Upper lobe of right lung (tissue), 1 donor: ENCODE results near the gene SLC17A2. TPM values are rescaled to one million over a fixed set of nuclear protein-coding genes. Genes with fewer than 3 reads are reported as not detected.

Experiments
- ATAC-seq: fragments of 200-7000 bp; cut with Tn5 transposase; one replicate; pipeline ENCODE4 v1.9.1; 2020; ENCODE audit warnings: mild to moderate bottlenecking, moderate library complexity
- DNase-seq: peaks from one replicate; pipeline ENCODE4 v3.0.0-alpha.2; 2020
- H3K27ac ChIP-seq: fragments of 200-600 bp; one replicate; pipeline ENCODE4 v1.8.0; 2022
- H3K27me3 ChIP-seq: fragments of 200-600 bp; one replicate; pipeline ENCODE4 v1.8.0; 2022; ENCODE audit warnings: mild to moderate bottlenecking
- H3K36me3 ChIP-seq: fragments of 200-600 bp; one replicate; pipeline ENCODE4 v1.8.0; 2022
- H3K4me1 ChIP-seq: fragments of 200-600 bp; one replicate; pipeline ENCODE4 v1.8.0; 2022
- H3K4me3 ChIP-seq: fragments of 200-600 bp; one replicate; pipeline ENCODE4 v1.8.0; 2022; ENCODE audit warnings: mild to moderate bottlenecking
- H3K9me3 ChIP-seq: fragments of 200-600 bp; one replicate; pipeline ENCODE4 v1.8.0; 2022
- intact Hi-C: fragments of 100-400 bp; cut with DNase I; formaldehyde crosslinking; loops from one replicate; pipeline ENCODE4 v1.11.0; 2022
- total RNA-seq: library from RNA; stranded (reverse); fragmentation: NEBNext Ultra II Directional; extraction: Animal tissue kit (Norgen Biotek cat#: 25700); gene quantifications from one replicate; pipeline ENCODE4 v1.2.1, GENCODE V29; 2021
- TF ChIP-seq, protein P1 (sequence below): fragments of 200-600 bp; IDR thresholded peaks from one replicate; pipeline ENCODE4 v1.8.0; 2022; ENCODE audit warnings: antibody characterized with exemption
- donor health status: DM: no; HTN: yes; CAD: no; lungs with severe emphysema.

SLC17A2 gene
- total RNA-seq, 1 donor from 2014 or later: not detected

DNA sequence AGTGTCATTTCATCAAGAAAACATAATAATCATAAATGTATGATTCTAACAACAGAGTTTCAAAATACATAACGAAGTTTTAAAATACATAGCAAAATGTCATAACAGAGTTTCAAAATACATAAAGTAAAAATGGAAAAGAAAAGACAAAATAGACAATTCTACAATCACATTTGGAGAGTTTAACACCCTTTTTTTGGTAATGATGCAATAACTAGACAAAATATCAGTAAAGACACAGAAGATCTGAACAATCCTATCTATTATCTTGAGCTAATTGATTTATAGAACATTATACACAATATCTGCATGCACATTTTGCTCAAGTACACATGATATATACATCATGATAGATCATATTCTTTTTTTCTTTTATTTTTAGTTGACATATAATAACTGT, 13.4 kb upstream of the SLC17A2 start:
- no peak for ATAC-seq
- Histone ChIP-seq H3K9me3 (no peaks in the 10 kb centered on the region), H3K4me1 (no peaks in the 10 kb centered on the region), H3K27me3 (no peaks in the 10 kb centered on the region), H3K27ac (no peak overlapping the region), H3K36me3 (no peaks in the 10 kb centered on the region), H3K4me3 (no peak overlapping the region)
- intact Hi-C loops: no loop called here
- TF ChIP-seq, protein P1, sequence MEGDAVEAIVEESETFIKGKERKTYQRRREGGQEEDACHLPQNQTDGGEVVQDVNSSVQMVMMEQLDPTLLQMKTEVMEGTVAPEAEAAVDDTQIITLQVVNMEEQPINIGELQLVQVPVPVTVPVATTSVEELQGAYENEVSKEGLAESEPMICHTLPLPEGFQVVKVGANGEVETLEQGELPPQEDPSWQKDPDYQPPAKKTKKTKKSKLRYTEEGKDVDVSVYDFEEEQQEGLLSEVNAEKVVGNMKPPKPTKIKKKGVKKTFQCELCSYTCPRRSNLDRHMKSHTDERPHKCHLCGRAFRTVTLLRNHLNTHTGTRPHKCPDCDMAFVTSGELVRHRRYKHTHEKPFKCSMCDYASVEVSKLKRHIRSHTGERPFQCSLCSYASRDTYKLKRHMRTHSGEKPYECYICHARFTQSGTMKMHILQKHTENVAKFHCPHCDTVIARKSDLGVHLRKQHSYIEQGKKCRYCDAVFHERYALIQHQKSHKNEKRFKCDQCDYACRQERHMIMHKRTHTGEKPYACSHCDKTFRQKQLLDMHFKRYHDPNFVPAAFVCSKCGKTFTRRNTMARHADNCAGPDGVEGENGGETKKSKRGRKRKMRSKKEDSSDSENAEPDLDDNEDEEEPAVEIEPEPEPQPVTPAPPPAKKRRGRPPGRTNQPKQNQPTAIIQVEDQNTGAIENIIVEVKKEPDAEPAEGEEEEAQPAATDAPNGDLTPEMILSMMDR: no peak
- no peak for DNase-seq

DNA sequence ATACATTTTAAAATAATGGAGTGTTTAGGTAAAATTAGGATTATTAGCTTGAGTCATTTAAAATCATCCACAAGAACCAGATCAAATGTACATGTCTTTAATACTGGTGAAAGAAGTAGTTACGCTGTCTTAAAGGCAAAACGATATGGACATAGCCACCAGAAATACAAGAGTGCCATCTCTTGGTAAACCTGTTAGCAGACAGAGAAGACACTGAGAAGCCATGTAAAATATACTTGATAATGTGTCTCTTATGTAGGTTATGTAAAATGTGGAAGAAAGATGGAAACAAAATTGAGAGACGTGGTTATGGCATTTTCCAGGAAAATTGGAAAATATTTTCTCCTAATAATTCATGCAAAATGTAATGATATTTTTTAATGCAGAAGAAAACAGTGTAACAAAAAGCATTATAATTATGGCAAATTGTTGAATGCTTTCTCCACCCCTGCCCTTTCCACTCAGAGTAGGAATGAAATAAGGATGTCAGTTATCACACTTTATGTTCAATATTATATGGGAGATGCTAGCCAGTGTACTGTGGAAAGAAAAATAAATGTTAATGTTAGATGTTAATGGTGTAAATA, 12.2 kb upstream of the SLC17A2 start:
- Histone ChIP-seq H3K4me1 (no peaks in the 10 kb centered on the region), H3K27me3 (no peaks in the 10 kb centered on the region), H3K9me3 (no peaks in the 10 kb centered on the region), H3K36me3 (no peaks in the 10 kb centered on the region), H3K4me3 (no peak overlapping the region), H3K27ac (no peak overlapping the region)
- peak; percentile 41 for ATAC-seq
- intact Hi-C loops: no loop called here
- TF ChIP-seq, protein P1: peak; percentile 47
- DNase-seq: no peak

DNA sequence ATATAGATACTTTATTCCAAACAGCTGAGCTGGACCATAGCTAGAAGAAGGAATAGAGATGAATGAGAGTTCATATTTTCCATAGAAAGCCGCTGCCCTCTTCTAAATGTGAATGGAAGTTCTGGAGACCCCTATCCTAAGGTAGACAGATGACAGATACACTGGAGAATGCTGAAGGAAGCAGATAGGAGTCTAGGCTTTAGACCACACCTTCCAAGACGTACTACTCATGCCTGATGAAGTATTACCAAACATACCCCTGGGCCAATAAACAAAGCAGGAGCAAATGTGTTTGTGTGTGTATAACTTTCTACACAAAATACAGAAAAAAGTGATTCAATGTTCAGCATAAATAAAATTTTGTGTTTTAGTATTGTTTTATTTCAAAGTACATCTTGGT, 9.1 kb upstream of the SLC17A2 start:
- H3K4me1 ChIP-seq: no peaks in the 10 kb centered on the region
- H3K36me3 ChIP-seq: no peaks in the 10 kb centered on the region
- H3K27me3 ChIP-seq: no peaks in the 10 kb centered on the region
- no peak for ATAC-seq
- no peaks in the 10 kb centered on the region for H3K9me3 ChIP-seq
- no peak overlapping the region for H3K27ac ChIP-seq
- TF ChIP-seq, protein P1: no peak
- no peak for DNase-seq
- no peak overlapping the region for H3K4me3 ChIP-seq
- intact Hi-C loops: no loop called here

DNA sequence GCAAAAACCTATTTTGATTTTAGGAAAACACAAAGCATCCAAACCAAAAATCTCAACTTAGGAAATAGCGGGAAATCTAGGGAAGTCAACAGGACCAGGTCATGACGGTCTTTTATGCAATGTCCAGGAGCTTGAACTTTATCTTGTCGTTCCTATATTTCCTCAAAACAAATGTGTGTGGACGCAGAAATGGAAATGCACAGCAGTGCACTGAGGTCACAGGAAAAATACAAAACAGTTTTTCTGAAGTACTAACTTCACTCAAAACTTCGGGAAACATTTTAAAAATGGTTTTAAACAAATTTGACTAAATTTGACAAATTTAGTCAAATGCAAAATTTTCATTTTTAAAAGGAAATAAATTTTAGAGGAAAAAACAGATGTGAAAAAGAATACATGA, 5.5 kb upstream of the SLC17A2 start:
- no peaks in the 10 kb centered on the region for H3K27me3 ChIP-seq
- H3K27ac ChIP-seq: no peak overlapping the region
- intact Hi-C loops: no loop called here
- H3K36me3 ChIP-seq: no peaks in the 10 kb centered on the region
- no peaks in the 10 kb centered on the region for H3K9me3 ChIP-seq
- ATAC-seq (no peak), DNase-seq (no peak)
- no peak overlapping the region for H3K4me3 ChIP-seq
- no peaks in the 10 kb centered on the region for H3K4me1 ChIP-seq
- TF ChIP-seq, protein P1: no peak

DNA sequence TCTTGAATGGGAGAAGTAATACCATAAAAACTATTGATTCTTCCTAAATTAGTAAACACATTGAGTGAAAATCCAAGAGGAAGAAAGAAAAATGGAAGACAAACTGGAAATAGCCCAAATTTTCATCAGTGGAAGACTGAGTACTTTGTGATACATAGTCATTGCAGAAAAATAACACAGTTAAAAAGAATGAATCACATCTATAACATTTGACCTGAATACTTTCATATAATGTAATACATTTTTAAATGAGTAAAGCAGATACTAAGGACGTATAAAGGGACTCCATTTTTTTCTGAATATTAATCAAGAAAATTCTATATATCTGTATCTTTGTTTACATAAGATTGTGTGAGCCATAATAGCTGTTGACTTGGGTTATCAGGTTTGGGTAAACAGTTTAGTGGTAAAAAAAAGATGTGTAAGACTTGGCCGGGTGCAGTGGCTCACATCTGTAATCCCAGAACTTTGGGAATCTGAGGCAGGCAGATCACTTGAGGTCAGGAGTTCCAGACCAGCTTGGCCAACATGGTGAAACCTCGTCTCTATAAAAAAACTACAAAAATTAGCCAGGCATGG, 4.3 kb upstream of the SLC17A2 start:
- H3K27me3 ChIP-seq: no peaks in the 10 kb centered on the region
- TF ChIP-seq, protein P1: no peak
- H3K36me3 ChIP-seq: no peaks in the 10 kb centered on the region
- intact Hi-C loops: no loop called here
- H3K9me3 ChIP-seq: no peaks in the 10 kb centered on the region
- ATAC-seq: no peak
- no peak overlapping the region for H3K4me3 ChIP-seq
- H3K4me1 ChIP-seq: no peaks in the 10 kb centered on the region
- no peak for DNase-seq
- no peak overlapping the region for H3K27ac ChIP-seq
